Endothelial cell of umbilical vein (primary cell): ENCODE results near the gene TERT. TPM values are rescaled to one million over a fixed set of nuclear protein-coding genes. Genes with fewer than 3 reads are reported as not detected.

Experiments used
- BruUV-seq: library from RNA; stranded (reverse); fragments of 400-500 nt; replicated peaks from 2 replicates; lab custom pipeline; 2021; lab: Mats Ljungman, UMichigan
- CTCF ChIA-PET: fragments of 300-600, 350-600 bp; sonication (Branson Sonifier 250); formaldehyde crosslinking; loops from one replicate; lab custom pipeline; 2021; ENCODE audit warnings: antibody characterized with exemption, inconsistent platforms; lab: Charles Lee
- POLR2A ChIA-PET: fragments of 300-600, 350-600 bp; sonication (Branson Sonifier 250); formaldehyde crosslinking; loops from one replicate; lab custom pipeline; 2021; ENCODE audit warnings: antibody characterized with exemption, inconsistent platforms; lab: Charles Lee
- DNase-seq: peaks from one replicate; pipeline ENCODE4 v3.0.0-alpha.2; 2011; ENCODE audit warnings: low read depth, low spot score
- FAIRE-seq: peaks from 2 replicates; lab custom pipeline; 2011; peaks lifted over from hg19 to GRCh38; lab: Jason Lieb, UNC
- H2AFZ ChIP-seq: 2 replicates; pipeline ENCODE4 v1.6.0; 2012; ENCODE audit warnings: low read depth, low read length, control low read depth, inconsistent platforms
- H3K27ac ChIP-seq: 2 replicates; pipeline ENCODE4 v1.5.1; 2011; ENCODE audit warnings: low read depth, mild to moderate bottlenecking, control low read depth, low read length, moderate library complexity; ENCODE audit not compliant: insufficient read depth
- H3K27me3 ChIP-seq, 2 experiments: 2 replicates each; pipeline versions ENCODE4 v1.6.0 to v1.6.1; 2011; ENCODE audit warnings: low read length in 2 of 2, mixed read lengths in 1 of 2; ENCODE audit not compliant: control insufficient read depth in 2 of 2, insufficient read depth in 2 of 2
- H3K36me3 ChIP-seq, 2 experiments: 2 replicates in 1 of 2; 3 replicates in 1 of 2; pipeline ENCODE4 v1.5.1; 2011; ENCODE audit warnings: low read length in 2 of 2, mild to moderate bottlenecking in 1 of 2, moderate library complexity in 1 of 2; ENCODE audit not compliant: control insufficient read depth in 2 of 2, insufficient read depth in 2 of 2; ENCODE audit errors: extremely low read depth in 1 of 2
- H3K4me1 ChIP-seq: 3 replicates; pipeline ENCODE4 v1.5.1; 2011; ENCODE audit warnings: mild to moderate bottlenecking, low read length; ENCODE audit not compliant: control insufficient read depth, insufficient read depth; ENCODE audit errors: extremely low read depth
- H3K4me2 ChIP-seq: 2 replicates; pipeline ENCODE4 v1.6.1; 2011; ENCODE audit warnings: low read length, control low read depth, mixed read lengths; ENCODE audit not compliant: insufficient read depth
- H3K4me3 ChIP-seq, 3 experiments: fragments of 200-600 bp in 1 of 3; sonication (generic), shearing (Covaris generic) in 1 of 3; replicated peaks in 1 of 3; 2 replicates each; pipeline ENCODE4 v1.5.1; 2011 to 2016; ENCODE audit warnings: control low read depth in 3 of 3, low read length in 3 of 3, mild to moderate bottlenecking in 2 of 3, inconsistent platforms in 1 of 3, low read depth in 1 of 3, moderate library complexity in 1 of 3; ENCODE audit not compliant: insufficient read depth in 1 of 3
- H3K79me2 ChIP-seq: 2 replicates; pipeline ENCODE4 v1.6.0; 2012; ENCODE audit warnings: low read length, inconsistent platforms; ENCODE audit not compliant: control insufficient read depth, insufficient read depth
- H3K9ac ChIP-seq: replicated peaks from 2 replicates; pipeline ENCODE3; 2011; ENCODE audit warnings: low read length, control low read depth; ENCODE audit not compliant: insufficient read depth; ENCODE audit errors: extremely low read depth
- H3K9me1 ChIP-seq: replicated peaks from 3 replicates; pipeline ENCODE4 v1.6.0; 2011; ENCODE audit warnings: mild to moderate bottlenecking, low read length; ENCODE audit not compliant: control insufficient read depth, insufficient read depth; ENCODE audit errors: extremely low read depth
- H3K9me3 ChIP-seq: replicated peaks from 2 replicates; pipeline ENCODE4 v1.5.1; 2012; ENCODE audit warnings: low read length, inconsistent platforms; ENCODE audit not compliant: control insufficient read depth, insufficient read depth
- H4K20me1 ChIP-seq: replicated peaks from 2 replicates; pipeline ENCODE3; 2011; ENCODE audit warnings: mild to moderate bottlenecking, low read length; ENCODE audit not compliant: control insufficient read depth, insufficient read depth; ENCODE audit errors: extremely low read depth
- CTCF ChIP-seq, 2 donors: IDR thresholded peaks; 1 replicate in 1 of 2; 2 replicates in 1 of 2; pipeline ENCODE4 v1.5.1; 2011; ENCODE audit warnings: low read length in 2 of 2, mild to moderate bottlenecking in 2 of 2, moderate library complexity in 2 of 2, control low read depth in 1 of 2, inconsistent platforms in 1 of 2, low read depth in 1 of 2; ENCODE audit not compliant: insufficient read depth in 1 of 2; ENCODE audit errors: extremely low read depth in 1 of 2
- EZH2 ChIP-seq: IDR thresholded peaks from 2 replicates; pipeline ENCODE4 v1.6.1; 2012; ENCODE audit warnings: borderline replicate concordance, low read depth, mild to moderate bottlenecking, moderate library complexity, low read length, inconsistent platforms; ENCODE audit not compliant: severe bottlenecking
- FOS ChIP-seq: IDR thresholded peaks from 2 replicates; pipeline ENCODE4 v1.6.1; 2011; ENCODE audit warnings: mild to moderate bottlenecking, low read length, moderate library complexity, borderline replicate concordance; ENCODE audit not compliant: insufficient read depth
- GATA2 ChIP-seq: IDR thresholded peaks from 2 replicates; pipeline ENCODE4 v1.7.0; 2011; ENCODE audit warnings: low read depth, mild to moderate bottlenecking, moderate library complexity, mixed read lengths, low read length; ENCODE audit not compliant: insufficient read length, insufficient read depth
- JUN ChIP-seq: IDR thresholded peaks from 2 replicates; pipeline ENCODE4 v1.6.1; 2011; ENCODE audit warnings: borderline replicate concordance, low read depth; ENCODE audit not compliant: insufficient read length, insufficient read depth
- MAX ChIP-seq: IDR thresholded peaks from 2 replicates; pipeline ENCODE4 v1.6.1; 2011; ENCODE audit not compliant: insufficient read depth, insufficient read length
- MYC ChIP-seq: IDR thresholded peaks from one replicate; pipeline ENCODE4 v1.6.1; 2011; ENCODE audit warnings: mild to moderate bottlenecking, low read depth, low read length
- POLR2A ChIP-seq: IDR thresholded peaks from 2 replicates; pipeline ENCODE4 v1.6.1; 2012; ENCODE audit warnings: low read depth, mild to moderate bottlenecking, control low read depth, low read length
- POLR2AphosphoS5 ChIP-seq: IDR thresholded peaks from 2 replicates; pipeline ENCODE4 v1.6.1; 2012; ENCODE audit warnings: low read depth, mild to moderate bottlenecking, control low read depth, low read length, moderate library complexity; ENCODE audit not compliant: insufficient read depth
- dilution Hi-C: fragments of 300-500 bp; cut with MboI; formaldehyde crosslinking; loops from one replicate; pipeline ENCODE4 v1.15.0; 2019; ENCODE audit warnings: low sequenced_read_pairs; ENCODE audit not compliant: extremely low pct_ligation_motif_present
- intact Hi-C: fragments of 100-400 bp; cut with micrococcal nuclease; formaldehyde crosslinking; loops from one replicate; pipeline ENCODE4 v1.10.0; 2022
- polyA plus RNA-seq, 4 experiments: library from polyadenylated mRNA; depleted of rRNA in 3 of 4; stranded (reverse) in 3 of 4; unstranded in 1 of 4; fragments of >200 nt; gene quantifications; 2 replicates each; pipeline versions ENCODE4 v1.2.1 to v1.2.3, GENCODE V29; 2011 to 2012; ENCODE audit warnings: missing spikeins in 1 of 4
- total RNA-seq: library from RNA; stranded (reverse); gene quantifications from 2 replicates; pipeline ENCODE4 v1.2.3, GENCODE V29; 2021

The TERT gene
- total and polyA plus RNA-seq, 2 donors (not counting 3 experiments of a cell fraction or from before 2014, with no cell fraction given), result 0.04 TPM; not detected in 1

GRCh38 chr5:1242733-1243486 is 52.0 kb downstream of the TERT start:
- no peaks in the 10 kb centered on the region for H3K79me2 ChIP-seq
- FAIRE-seq, result no peak
- ChIA-PET POLR2A (no interaction called here), CTCF (no interaction called here)
- H3K9me1 ChIP-seq, result no peaks in the 10 kb centered on the region
- H2AFZ ChIP-seq, result no peak overlapping the region
- intact Hi-C loops (no loop called here), dilution Hi-C loops (no loop called here)
- H3K9me3 ChIP-seq, result no peaks in the 10 kb centered on the region
- no peak overlapping the region for H3K27ac ChIP-seq
- H3K4me1 ChIP-seq, result no peaks in the 10 kb centered on the region
- no peak for DNase-seq
- H4K20me1 ChIP-seq, result no peaks in the 10 kb centered on the region
- no peaks in the 10 kb centered on the region for H3K36me3 ChIP-seq
- no peak overlapping the region for H3K4me2 ChIP-seq
- no TSS peak for BruUV-seq
- no peak overlapping the region for H3K9ac ChIP-seq
- peaks cover 0 to 3% of the 10 kb centered on the region in 2 experiments for H3K27me3 ChIP-seq
- TF ChIP-seq GATA2 (no peak), CTCF (IDR thresholded peaks at IDR 0.05; ENCODE audit: extremely low read depth in 1 of 2, insufficient read depth in 1 of 2, low read depth in 1 of 2, low read length in 2 of 2) (no peak), POLR2A (no peak), JUN (no peak), POLR2AphosphoS5 (no peak), MYC (no peak), MAX (no peak), EZH2 (no peak), FOS (no peak)
- no peak overlapping the region for H3K4me3 ChIP-seq
